GOT3 (cell line): ENCODE results near the gene COASY.
"Not testable (repeated sequence)": the region's sequence is repeated elsewhere in the genome, so short reads cannot be mapped to it uniquely, and the experiment has no call there.

Source experiments
- DNase-seq: peaks from one replicate; lab custom pipeline; 2025; ENCODE audit warnings: mixed read lengths; lab: John Stamatoyannopoulos, UW

COASY gene

GRCh38 chr17:42531455-42532354 is 30.2 kb upstream of the COASY start:
- no peak for DNase-seq

DNA sequence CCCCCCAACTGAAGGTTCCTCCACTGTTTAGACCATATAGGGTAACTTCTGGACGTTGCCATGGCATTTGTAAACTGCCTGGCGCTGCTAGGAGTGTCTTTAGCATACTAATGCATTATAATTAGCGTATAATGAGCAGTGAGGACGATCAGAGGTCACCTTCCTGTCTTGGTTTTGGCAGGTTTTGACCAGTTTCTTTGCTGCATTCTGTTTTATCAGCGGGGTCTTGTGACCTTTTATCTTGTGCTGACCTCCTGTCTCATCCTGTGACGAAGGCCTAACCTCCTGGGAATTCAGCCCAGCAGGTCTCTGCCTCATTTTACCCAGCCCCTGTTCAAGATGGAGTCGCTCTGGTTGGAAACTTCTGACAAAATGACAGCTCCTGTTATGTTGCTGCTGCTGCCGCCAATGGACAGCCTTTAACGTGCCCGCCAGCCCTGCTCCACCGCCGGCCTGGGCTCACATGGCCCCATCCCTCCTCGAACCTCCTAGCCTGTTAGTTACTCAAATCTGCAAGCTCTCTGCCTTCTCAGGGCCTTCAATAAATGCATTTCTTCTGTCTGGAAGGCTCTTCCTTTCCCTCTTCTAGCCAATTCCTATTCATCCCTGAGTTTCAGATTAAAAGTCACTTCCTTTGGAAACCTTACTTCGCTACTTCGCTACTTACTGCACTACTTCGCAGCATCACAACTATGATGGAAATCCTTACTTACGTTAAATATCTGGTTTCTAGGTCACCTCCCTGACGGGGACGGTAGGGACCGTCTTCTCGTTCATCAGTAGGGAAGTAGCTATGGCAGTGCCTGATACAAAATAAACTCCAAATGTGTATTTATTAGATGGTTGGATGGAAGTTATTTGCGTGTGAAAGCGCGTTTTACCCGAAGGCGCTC is 26.5 kb upstream of the COASY start:
- no peak for DNase-seq

DNA sequence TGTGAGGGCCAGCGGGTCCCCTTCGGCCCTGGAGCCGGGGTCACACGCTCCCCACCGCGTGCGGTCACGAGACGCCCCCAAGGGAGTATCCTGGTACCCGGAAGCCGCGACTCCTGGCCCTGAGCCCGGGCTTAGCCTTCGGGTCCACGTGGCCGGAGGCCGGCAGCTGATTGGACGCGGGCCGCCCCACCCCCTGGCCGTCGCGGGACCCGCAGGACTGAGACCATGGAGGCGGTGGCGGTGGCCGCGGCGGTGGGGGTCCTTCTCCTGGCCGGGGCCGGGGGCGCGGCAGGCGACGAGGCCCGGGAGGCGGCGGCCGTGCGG is 25.9 kb upstream of the COASY start, which contains the start of gene NAGLU:
Gene NAGLU (plus strand): TSS at position 194 of the 324 bp plus-strand sequence. CDS start 32 bp downstream, at position 226.
- peak; percentile 45 for DNase-seq

GRCh38 chr17:42536372-42537155 is 25.4 kb upstream of the COASY start:
- peak; percentile 44 for DNase-seq

DNA sequence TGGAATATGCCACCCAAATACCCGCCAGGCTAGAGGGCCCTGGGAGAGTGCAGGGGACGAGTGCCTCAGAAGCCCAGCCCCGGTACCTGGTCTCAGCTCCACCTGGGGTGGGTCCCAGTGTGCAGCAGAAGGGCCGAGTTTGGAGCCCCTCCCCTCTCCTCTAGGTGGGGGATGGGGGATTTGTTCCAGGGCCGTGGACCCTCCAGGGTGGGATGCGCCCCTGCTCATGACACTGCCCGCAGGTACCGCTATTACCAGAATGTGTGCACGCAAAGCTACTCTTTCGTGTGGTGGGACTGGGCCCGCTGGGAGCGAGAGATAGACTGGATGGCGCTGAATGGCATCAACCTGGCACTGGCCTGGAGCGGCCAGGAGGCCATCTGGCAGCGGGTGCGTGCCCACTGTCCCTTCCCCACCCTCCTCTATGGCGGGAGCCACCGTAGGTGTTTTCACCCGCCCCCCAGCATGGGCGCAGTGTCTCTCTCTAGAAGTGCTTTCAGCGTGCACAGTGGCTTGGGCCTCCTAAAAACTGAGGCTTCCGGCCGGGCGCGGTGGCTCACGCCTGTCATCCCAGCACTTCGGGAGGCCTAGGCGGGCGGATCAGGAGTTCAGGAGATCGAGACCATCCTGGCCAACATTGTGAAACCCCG is 24.7 kb upstream of the COASY start:
- no peak for DNase-seq

DNA sequence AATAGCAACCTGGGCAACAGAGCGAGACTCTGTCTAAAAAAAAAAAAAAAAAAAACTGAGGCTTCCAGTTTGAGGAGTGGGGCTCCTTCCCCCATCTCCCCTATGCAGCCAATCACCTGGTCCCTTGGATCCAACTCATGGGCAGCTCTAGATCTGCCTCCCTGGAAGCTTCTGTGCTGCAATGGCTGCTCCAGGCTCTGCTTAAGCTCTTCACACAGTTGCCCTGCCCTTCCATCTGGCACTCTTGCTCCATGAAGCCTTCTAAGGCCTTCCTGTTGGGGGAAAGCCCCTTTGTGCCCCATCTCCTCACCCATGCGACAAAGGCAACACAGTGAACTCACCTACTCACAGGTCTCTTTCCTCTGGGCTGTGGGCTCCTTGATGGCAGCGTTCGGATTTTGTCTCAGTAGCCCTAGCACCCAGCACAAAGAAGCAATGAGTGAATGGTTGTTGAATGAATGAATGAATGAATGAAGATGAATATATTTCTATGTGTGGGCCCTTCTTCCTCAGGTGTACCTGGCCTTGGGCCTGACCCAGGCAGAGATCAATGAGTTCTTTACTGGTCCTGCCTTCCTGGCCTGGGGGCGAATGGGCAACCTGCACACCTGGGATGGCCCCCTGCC is 24.0 kb upstream of the COASY start:
- DNase-seq = no peak

- no peak for DNase-seq
These were observed 23.5 kb upstream of the COASY start for GRCh38 chr17:42538482-42538881.

DNA sequence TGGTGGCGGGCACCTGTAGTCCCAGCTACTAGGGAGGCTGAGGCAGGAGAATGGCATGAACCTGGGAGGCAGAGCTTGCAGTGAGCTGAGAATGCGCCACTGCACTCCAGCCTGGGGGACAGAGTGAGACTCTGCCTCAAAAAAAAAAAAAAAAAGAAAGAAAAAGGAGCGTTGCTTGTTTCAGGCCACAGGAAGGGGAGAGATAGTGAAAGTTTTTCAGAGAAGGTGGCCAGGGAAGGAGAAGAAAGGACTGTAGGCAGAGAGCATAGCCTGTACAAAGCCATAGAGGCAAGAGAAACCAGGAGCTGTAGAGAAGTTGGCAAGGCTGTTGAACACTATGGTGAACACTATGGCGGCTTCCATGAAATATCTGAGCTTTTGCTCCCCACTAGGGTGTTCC is 21.4 kb upstream of the COASY start:
- DNase-seq = not testable (repeated sequence)

- DNase-seq = no peak
These were observed 20.7 kb upstream of the COASY start for GRCh38 chr17:42541041-42541833.

GRCh38 chr17:42543190-42544079 is 18.5 kb upstream of the COASY start:
- DNase-seq = no peak

DNA sequence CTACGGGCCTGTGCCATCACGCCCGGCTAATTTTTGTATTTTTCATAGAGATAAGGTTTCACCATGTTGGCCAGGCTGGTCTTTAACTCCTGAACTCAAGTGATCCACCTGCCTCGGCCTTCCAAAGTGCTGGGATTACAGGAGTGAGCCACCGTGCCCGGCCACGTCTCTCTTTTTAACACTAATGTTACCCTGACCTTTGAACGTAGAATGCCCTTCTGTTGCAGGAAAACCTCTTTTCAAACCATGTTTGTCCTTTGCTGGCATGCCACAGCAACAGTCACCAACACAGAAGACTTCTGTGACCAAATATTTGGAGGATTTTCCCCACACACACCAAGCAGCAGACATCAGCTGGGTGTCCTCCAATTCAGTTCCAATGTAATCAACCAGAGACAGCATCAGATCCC is 17.1 kb upstream of the COASY start:
- DNase-seq = no peak

DNA sequence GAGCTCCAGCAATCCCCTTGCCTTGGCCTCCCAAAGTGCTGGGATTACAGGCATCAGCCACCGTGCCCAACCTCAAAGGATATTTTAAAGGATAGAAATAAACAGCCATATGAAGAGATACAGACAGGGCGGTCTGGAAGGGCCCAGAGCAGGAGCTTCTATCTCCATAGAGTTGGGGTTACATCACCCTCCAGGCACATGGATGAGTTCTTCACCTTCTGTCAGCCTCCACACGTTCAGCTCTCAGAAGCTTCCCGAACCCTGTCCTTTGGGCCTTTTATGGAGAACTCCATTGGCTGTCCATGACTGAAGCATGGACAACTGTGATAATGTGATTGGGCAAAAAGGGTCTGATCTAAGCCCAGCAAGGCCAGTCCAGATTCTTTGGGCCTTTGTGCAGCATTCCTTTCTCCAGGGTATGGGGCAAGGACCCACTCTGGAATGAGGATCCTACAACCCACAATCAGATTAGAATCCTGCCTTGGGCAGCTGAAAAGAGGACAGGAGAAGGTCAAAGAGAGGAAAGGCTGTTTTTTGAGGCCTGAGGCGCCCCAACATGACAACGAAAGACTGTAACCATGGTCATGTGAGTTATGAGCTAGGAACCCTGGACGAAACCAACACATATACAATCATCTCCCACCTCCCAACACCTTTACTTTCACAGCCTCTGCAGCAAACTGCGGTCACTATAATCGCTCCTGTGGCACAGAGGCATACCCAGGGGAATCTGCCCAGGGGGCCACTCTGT is 16.0 kb upstream of the COASY start:
- DNase-seq = not testable (repeated sequence)

GRCh38 chr17:42547001-42547461 is 14.9 kb upstream of the COASY start:
- DNase-seq = no peak

DNA sequence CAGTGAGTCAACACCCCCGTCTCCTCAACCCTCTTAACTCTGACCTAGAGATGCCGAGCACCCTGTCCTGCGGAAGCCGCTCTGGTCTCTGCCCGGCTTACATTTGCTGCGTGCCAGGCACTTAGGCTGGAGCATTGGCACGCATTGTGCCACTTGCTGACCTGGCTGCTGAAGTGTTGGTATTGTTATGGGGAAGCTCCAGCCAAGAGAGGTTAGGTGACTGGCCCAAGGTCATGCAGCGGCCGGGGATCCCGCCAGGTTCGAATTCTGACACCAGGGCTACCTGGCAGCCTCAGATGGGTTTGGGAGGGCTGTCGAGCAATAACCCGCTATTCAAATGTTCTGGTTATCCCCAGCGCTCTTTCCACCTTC is 14.3 kb upstream of the COASY start:
- no peak for DNase-seq

GRCh38 chr17:42548070-42548837 is 13.7 kb upstream of the COASY start:
- DNase-seq = no peak

DNA sequence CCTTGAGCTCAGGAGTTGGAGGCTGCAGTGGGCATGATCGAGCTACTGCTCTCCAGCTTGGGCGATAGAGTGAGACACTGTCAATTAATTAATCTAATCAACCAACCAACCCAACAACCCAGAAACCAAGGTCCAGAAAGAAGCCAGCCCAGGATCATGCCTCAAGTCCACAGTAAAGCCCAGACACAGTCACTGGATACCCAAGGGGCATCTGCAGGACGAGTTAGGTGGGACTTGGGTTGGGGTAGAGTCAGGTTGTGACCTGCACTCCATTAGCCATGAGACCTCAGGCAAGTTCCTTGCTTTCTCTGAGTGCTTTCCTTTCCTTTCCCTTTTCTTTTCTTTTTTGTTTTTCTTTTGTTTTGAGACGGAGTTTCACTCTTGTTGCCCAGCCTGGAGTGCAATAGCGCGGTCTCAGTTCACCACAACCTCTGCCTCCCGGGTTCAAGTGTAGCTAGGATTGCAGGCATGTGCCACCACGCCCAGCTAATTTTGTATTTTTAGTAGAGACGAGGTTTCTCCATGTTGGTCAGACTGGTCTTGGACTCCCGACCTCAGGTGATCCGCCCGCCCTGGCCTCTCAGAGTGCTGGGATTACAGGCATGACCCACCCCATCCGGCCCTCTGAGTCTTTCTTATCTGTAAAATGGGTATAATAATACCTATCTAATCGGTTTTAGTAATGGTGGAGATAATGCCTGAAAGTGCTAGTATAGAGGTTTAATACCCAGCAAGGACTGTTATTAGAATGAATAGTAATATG is 12.8 kb upstream of the COASY start:
- DNase-seq = no peak

GRCh38 chr17:42552736-42553135 is 9.2 kb upstream of the COASY start, which contains the start of gene HSD17B1:
TSS of gene HSD17B1 (plus strand) at chr17:42552923. CDS start at chr17:42552934, 11 bp downstream.
- DNase-seq = not testable (repeated sequence)
